IPS DF 4.7 (cell line): Measurements from ENCODE around the gene HOXA11.

ENCODE experiments used
- DNase-seq: peaks from one replicate; pipeline ENCODE4 v3.0.0-alpha.2; 2013; ENCODE audit warnings: low spot score; ENCODE audit errors: extremely low read depth

The HOXA11 gene

DNA sequence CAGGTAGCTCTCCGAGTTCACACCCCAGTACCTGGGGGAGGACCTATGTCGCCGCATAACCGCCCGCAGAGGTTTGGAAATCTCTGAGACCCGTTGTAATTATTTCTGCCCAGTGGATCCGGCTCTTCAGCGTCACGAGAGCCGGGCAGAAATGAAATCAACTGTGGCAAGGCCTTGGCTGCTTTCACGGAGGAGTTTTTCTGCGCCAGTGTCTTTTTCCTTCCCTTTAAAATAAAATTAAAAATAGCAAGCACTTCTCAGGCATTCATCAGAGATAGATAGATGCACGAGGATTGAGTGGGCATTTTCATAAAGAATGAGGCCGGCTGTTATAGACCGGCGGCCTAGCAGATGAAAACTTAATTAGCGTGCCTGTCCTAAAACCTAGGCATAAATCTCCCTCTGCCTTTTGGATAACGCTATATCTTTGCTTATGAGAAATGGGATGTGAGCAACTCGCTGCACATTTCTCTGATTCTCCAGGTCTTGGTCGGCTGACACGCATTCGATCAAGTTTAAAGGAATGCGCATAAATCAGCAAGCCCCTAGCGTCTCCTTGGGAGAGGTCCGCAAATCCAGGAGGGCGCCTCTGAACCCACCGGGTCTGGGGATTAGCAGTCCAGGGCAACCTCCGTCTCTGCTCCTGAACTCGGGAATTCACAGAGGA, 8.4 kb upstream of the HOXA11 start:
- no peak for DNase-seq

DNA sequence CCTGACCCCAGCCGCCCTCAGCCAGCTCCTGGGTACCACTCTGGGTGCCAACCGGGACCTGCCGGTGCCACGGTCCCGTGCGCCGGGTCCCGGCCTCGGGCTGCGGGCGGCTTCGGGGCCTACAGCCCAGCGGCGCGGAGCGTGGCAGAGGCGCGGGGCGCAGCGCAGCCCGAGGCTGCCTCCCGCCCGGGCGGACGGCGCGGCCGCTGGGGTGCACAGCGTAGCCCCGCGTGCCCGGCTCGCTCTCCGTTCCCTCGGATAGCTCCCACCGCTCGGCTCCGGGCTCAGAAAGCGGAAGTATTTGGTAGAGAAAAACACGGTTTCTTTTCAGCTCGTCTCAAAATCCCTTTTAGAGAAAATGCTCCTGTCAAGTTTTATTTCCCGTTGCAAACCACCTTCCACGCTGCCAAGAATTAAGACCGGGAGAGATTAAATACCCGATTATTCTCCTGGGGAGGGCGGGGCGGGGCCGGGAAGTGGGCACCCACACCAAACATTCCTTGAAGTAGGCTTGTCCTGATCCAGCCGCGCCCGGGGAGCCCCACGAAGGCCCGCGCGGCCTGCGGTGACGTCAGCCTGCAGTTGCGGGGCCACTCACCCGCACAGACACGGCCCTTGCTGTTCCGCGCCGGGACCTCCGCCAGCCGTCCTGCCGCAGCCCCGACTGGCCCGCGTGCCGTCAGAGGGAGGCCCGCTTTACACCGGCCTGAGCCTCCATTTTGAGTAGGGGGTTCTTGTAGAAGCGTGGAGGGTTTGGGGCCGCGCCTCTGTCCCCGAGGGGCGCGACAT, 7.7 kb upstream of the HOXA11 start:
- no peak for DNase-seq

DNA sequence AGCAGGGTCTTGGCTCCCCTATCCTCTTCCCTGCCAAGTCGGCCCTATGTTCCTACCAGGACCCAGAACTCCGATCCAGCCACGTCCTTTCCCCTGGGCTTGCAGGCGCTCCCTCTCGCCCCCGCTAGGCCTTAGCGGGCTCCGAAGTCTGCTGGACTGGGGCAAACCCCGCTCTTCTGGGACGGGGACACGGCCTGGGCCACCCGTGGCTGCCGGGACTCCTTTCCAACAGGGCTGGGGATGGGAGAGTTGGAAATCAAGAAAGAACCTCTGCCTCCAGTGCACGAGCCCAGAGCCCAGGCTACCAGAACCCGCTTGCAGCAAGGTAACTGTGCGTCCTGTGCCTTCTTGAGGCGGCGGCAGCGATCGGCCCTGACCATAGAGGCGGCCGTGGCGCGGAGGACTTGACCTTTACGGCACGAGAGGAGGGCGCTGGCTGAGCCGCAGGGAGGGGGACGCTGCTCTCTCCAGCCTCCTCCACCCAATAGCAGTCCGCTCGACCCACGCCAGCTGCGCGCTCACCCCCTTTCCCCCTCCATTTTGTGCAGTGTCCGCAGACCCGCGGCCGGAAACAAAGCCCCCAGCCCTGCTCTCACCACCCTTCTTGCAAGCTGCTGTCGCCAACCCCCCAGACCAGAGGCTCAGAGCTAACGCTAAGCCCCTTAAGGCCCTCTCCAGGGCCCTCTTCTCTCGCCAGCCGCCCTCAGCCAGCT, 7.0 kb upstream of the HOXA11 start:
- DNase-seq = no peak

DNA sequence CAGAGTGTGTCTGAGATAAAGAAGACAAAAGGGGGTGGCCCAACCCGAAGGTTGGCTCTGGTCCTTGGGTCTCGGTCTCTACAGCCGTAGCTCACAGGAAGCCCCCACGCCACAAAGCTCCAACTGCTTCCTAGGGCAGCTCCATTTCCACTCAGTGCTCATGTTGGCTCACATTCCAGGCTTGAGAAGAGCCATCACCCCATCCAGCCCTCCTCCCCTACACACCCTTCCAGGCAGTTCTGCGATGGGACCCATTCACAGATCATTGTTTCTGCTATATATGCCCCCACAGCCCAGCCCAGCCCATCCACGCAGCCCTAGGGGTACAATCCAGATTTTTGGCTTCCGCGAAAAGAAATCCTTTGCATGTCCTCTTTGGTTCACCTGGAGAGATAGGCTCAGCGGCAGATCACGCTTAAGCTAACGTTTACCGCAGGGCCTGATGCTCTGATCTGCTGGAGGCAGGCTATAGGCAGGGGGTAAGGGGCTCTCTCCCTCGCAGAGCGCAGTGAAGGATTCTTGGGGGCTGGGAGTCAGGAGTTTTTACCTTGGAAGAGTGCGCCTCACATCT, 6.2 kb upstream of the HOXA11 start:
- no peak for DNase-seq

DNA sequence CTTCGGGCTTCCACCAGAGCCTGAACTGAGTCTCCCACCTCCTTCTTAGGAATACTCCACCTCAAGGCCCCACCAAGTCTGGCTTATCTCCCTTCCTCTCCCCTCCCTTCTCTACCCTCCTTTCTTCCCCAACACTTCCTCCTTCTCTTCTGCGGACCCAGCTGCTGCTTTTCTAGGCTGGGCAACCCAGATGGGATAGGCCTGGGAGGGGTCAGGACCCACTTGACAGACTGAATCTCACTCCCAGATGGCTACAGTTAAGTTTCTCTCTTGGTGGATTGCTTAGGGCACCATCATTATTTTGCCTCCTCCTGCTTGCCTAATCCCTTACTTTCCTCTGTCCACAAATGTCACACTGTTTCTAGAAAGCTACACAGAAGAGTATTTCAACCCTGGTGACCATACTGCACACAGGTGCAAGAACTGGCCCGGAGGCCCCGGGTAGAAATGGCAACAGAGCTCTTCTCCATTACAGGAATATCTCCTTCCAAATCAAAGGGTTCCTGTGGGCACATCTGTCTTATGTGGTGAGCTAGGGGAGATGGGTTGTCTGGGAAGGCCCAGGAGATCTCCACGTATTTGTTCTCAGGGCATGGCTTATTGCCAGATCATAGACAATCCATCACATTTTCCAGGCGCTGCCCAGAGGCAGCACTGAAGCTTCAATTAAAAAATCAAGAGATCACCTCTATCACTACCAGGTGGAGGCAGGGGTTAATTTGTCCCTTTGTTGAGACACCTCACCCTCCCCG, 5.1 kb upstream of the HOXA11 start:
- DNase-seq = no peak

DNA sequence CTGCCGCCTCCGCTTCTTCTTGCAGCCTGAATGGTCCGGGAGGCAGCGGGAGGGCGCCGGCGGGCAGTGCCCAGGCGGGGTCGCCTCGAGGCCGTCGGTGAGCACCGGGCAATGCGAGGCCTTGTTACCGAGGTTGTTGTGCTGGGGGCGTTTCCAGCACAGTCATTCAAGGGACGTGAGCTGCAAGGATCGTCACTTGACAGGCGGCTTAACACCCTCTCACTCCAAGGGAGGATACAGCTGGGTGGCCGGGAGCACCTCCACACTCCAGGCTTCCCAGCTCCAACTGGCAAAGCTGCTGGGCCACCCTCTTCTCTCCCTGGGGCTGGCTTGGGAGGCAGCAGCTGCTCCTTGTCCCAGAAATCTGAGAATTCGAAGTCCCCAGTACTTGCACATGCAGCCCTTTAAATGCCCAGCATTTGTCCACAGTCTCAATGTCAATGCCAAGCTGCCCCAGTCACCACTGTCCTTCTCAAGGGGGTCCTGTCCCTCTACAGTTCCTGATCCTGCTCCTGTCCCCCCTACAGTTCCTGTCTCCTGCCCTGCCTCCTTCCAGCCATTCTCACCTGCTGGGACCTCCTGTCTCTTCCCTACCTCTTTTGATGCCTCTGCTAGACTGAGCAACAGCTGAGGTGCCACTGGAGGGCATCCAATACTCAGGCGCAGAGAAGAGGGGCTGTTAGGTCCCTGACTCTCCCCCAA, 4.4 kb upstream of the HOXA11 start:
- DNase-seq = no peak

DNA sequence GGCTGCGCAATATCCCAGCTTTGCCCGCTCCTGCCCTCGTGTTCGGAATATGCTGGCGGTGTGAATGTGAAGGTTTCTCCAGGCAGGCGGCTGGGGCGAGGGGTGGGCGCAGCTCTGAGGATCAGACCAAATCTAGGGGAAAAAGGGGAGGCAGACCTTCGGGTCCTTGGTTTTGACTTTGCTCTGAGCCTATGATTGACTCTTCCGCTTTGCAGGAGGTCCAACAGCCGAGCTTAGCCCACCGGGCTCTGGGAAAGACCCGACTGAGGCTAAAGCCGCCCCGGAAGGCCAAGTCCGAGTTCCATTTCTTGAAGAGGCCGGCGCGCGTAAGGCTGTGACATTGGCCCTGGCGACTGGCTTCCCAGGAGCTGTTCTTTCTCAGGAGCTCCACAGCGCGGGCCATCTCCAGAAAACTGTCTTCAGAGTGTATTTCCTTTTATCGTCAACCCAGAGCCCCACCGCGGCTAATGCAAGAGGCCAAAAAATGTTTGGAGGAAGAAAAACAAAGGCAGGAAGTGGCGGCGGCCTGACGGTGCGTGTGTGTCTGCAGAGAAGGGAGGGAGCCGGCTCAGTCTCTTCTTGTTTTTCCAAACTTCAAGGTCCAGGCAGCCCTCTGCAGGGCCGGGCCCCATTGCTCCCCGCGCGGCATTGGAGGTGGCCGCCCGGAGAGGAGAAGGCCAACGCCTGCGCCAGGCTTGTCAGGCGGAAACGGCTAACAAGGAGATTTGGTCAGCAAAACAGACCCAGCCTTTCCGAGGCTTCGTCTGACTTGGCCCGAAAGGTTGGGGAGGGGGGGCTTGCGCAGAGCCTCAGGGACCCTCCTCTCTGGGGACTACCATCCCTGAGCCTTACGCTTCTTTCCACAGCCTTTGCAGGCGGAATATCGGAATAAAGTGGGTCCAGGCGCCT, 3.6 kb upstream of the HOXA11 start:
- no peak for DNase-seq

DNA sequence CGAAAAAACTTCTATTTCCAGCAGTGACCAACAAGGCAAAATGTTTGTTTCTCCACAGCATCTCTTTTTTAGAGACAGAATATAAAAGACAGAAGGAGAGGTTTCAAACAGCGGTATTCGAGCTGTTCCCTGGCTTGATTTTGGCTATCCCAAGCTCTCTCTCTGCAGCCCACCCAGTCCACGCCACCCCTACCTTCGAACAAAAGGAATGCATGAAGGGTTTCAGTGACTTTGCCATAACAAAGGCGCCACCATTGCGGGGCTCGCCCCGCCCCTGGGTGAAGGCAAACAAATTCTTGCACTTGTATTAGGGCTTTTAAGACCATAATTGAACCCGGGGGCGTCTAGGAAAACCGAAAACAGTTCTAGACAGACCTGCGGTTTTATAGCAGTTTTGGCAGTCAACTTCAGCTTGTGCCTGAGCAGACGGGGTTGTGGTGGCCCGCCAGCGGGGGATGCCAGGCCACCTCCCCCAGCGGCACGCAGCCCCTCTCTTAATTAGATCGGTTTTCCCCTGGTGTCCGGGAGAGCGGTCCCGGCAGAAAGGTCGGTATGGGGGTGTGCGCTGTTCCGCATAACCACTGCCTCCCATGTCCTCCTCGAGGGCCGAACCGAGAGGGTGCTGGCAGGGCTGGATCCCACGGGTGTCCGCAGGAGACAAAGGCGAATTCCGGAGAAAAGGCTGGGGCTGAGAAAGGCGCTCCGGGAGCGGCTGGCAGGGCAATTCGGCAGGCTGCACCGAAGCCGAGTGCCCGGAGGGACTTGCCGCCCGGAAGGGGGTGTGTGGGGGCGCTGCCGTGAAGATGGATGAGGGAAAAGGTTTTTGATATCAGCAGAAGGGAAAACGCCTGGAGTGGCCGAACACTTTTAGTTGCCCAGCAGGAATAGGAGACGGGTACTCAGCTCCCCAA, 2.7 kb upstream of the HOXA11 start:
- no peak for DNase-seq

DNA sequence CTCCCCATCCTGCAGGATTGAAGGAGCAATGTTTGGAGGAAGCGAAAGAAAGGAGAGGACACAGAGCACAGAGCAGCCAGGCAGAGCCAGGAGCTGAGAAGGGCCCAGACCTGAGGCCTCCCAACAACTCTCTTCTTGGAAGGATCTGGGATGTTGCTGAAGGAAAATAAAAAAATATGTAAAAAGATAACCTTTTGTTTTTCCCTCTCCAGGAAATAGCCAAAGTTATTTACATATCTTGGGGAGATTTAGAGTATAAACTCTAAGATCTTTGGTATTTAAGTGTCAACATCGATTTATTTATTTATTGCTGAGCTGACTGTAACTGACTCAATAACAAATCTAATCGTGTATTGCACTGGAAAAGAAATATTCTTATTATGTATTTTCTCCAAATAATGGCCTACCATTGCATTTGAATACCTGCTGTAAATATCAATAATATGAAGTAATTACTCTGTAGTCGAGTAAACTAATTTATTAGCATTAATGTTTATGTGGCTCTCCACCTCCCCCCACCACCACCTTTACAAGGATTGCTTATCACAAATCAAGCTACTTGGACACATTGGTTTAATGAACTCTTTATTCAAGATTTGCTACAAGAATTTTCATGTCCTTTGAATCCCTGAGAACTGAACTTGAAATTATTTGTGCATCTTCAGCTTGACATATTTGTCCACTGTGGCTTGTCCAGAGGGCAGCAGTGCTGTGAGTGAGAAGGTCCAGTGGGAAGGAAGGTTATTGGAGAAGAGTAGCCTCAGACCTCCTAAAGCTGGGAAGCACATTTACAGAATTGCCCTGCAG, 1.8 kb upstream of the HOXA11 start:
- DNase-seq = no peak

DNA sequence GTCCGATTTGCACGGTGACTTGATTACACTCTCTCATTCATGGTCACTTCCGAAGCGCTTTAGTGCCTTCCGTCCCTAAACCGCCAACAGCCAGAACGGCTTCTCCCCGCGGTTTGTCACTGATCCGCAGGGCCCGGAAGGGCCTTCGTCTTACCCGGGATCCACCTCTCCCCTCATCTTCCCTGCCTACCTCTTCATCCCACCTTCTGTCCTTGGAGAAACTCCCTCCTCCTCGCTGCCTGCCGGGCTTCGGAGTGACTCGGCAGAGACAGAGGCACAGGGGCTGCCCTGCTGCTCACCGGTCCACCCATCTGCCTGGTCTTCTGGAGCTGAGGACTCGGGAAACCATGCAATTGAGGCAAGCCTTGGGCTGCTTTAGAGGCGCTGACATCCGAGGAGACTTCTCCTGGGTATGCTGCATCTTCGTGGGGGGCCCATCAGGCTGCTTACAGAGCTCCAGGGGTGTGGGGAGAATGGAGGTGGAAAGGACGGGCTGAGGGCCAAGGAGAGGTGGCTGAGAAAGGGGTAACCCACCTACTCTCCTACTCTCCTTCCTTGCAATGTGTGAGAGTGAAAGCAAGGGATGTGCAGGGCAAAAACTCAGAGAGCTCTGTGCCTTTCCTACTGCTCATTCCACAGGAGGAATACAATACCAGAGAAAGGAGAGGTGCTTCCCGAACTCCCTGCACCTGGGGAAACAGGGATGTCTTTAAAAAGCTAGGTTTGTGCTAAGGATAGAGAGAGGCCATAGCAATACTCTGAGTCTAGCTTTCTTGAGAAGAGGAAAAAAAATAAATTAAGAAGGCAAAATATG, 1.0 kb upstream of the HOXA11 start:
- DNase-seq = no peak

DNA sequence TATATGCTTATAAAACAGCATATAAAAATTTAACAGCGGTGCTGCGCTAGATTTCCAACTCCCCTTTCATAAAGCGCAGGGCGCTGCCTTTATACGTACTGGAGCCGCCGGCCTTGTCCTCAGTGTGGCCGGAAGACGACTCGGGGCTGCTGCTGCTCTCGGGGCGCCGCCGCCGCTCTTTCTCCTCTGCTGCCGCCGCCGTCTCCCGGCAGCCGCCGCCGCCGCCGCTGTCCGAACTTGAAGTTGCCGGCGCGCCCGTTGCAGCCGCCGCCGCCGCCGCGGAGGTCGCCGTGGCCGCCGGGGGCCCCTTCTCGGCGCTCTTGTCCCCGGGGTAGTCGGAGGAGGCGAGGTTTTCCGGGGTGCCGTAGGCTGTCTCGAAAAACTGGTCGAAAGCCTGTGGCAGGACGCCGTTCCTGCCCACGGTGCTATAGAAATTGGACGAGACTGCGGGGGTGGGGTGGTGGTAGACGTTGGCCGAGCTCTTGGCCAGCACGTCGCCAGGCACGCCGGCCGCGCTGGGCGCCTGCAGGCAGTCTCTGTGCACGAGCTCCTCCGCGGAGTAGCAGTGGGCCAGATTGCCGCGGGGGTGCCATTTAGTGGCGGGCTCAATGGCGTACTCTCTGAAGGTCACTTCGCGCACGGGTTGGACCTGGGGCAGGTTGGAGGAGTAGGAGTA, 557 bp downstream of the HOXA11 start:
- DNase-seq = no peak

DNA sequence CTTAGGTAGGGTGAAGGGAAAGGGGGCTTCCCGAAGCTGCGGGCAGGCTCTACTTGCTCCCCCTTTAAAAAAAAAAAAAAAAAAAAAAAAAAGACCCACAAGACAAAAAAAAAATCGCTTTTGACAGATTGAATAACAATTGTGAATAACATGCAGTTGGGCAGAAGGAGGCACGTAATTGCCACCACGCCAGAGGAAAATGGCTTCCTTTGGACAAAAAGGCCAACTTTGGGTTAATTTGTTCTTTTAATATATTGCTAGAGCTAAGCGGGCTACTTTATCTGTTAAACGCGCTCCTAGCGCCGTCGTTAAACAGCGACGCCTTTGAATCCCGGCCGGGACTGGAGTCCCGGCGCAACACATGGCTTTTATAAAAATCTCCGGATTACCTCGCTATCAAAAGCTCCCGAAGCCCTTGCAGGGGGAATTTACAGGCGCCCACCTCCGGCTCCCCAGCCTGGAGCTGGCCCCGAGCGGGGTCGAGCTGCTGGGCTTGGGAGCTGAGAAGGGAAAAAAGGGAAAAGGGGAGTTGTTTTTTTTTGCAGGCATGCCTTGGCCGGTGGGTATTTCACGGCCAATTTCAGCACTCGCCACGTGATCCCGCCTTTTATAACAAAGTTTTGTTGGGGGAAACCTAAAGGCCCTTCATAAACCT, 1.2 kb downstream of the HOXA11 start:
- no peak for DNase-seq

DNA sequence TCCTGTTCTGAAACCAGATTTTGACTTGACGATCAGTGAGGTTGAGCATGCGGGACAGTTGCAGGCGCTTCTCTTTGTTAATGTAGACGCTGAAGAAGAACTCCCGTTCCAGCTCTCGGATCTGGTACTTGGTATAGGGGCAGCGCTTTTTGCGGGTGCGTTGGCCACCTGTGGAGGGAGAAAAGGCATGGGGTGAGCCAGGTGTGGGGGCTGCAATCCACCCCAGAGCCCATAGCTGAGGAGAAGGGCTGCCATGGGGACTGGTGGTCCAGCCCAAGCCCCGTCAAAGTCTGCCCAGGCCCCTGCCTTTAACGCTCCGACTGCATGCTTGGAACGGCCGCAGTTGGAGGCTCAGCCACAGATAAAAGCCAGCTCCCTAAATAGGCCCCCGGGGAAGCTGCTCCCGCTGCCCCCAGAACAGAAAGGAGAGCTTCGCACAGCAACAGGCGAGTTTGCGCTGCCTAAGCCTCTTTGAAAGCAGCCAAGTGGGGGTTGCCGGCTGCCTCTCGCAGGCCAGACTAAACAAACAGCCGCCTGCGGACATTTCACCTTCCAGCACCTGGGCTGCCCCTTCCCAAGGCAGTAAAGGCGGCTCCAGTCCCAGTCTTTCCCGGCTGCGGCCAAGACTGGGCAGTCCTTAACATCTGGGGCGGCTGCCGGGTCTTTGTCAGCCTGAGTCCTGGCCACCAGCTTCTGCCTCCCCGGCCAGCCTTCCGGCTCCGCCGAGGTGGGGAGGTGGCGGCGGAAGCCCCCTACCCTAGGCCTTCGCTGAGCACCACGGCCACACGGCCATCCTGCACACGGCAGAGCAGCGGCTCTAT, 2.0 kb downstream of the HOXA11 start:
- no peak for DNase-seq

DNA sequence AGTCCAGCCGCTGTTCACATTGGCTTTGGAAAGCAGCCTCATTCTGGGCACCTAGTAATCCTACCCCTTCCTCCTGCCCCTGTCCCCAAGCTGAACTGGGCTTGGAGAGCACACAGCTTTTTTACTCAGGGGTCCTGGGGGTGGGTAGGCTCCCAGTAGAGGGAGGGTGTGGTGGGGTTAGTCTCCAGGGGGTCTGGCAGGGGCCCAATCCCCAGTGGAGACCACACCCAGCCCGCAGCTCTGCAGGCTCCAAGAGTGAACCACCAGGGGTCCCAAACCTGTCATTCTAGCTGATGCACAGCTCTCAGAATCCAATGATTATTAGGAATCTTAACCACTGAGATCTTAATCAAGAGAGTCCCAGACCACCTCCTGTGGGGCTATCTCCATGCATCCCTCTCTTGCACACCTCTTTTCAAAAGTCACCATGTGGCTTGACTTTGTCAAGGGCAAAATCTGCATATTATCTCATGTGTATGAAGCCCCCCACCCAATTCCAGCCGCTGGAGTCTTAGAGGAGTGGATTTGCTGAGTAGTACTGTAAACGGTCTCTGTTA, 2.7 kb downstream of the HOXA11 start:
- no peak for DNase-seq

DNA sequence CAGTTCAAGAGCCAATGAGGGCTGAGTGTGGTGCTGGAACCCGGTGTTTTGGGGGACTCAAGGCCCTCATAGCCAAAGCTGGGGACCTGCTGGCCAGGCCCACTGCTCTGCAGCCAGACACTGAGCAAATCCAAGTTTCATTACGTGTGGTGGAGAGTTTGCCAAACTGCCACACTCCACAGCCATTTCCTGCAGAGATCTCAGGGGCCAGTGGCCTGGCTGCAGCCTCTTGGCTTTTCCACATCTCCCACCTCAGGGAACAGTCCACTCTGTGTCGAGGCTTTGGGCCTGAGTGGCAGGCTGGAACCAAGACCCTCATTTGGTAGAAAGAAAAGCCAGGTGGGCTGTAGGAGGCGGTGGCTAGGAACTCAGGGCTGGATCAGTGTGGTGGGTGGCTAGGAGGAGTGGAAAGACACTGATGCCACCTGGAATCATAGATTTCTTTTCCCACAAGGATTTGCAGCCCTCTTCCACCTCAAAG, 3.2 kb downstream of the HOXA11 start:
- DNase-seq = no peak
